NCI-H187 treated with DMSO at 0.1 percent for 48 hours (cell line): ENCODE measurements around the gene XRN1.
"Not testable (repeated sequence)": the region's sequence is repeated elsewhere in the genome, so short reads cannot be mapped to it uniquely, and the experiment has no call there.

Experiments
- DNase-seq: peaks from one replicate; lab custom pipeline; 2025; lab: John Stamatoyannopoulos, UW

XRN1 gene

GRCh38 chr3:142447852-142448823 lies at the start of gene XRN1:
Gene XRN1, minus strand, starts transcription at chr3:142448037. Its CDS starts 93 bp downstream, at chr3:142447944.
- peak; percentile 22 for DNase-seq

GRCh38 chr3:142495103-142495502 lies 47.3 kb upstream of the XRN1 start:
- DNase-seq: no peak

- no peak for DNase-seq
Observed at GRCh38 chr3:142492184-142492583, 44.3 kb upstream of the XRN1 start.

GRCh38 chr3:142489572-142490323 lies 41.9 kb upstream of the XRN1 start:
- no peak for DNase-seq

- no peak for DNase-seq
Observed at GRCh38 chr3:142484912-142485435, 37.1 kb upstream of the XRN1 start.

- no peak for DNase-seq
Observed at GRCh38 chr3:142481196-142481595, 33.4 kb upstream of the XRN1 start.

- DNase-seq: no peak
Observed at GRCh38 chr3:142470826-142471225, 23.0 kb upstream of the XRN1 start.

GRCh38 chr3:142468456-142468855 lies 20.6 kb upstream of the XRN1 start:
- no peak for DNase-seq

- DNase-seq: no peak
Observed at GRCh38 chr3:142467768-142468167, 19.9 kb upstream of the XRN1 start.

- no peak for DNase-seq
Observed at GRCh38 chr3:142460689-142461088, 12.9 kb upstream of the XRN1 start.

GRCh38 chr3:142459929-142460328 lies 12.1 kb upstream of the XRN1 start:
- no peak for DNase-seq

GRCh38 chr3:142459096-142459495 lies 11.3 kb upstream of the XRN1 start:
- no peak for DNase-seq

GRCh38 chr3:142450881-142451280 lies 3.0 kb upstream of the XRN1 start:
- DNase-seq: no peak

- DNase-seq: no peak
Observed at GRCh38 chr3:142450189-142450588, 2.4 kb upstream of the XRN1 start.

- no peak for DNase-seq
Observed at GRCh38 chr3:142447301-142447851, 461 bp downstream of the XRN1 start.

- DNase-seq: no peak
Observed at GRCh38 chr3:142445816-142446254, 2.0 kb downstream of the XRN1 start.

GRCh38 chr3:142444343-142444742 lies 3.5 kb downstream of the XRN1 start:
- DNase-seq: no peak

- DNase-seq: not testable (repeated sequence)
Observed at GRCh38 chr3:142443060-142443459, 4.8 kb downstream of the XRN1 start.

GRCh38 chr3:142439499-142440220 lies 8.2 kb downstream of the XRN1 start:
- DNase-seq: not testable (repeated sequence)

- not testable (repeated sequence) for DNase-seq
Observed at GRCh38 chr3:142438096-142438495, 9.7 kb downstream of the XRN1 start.

GRCh38 chr3:142436951-142437585 lies 10.8 kb downstream of the XRN1 start:
- DNase-seq: no peak
